Astrocyte of the spinal cord (primary cell): Measurements from ENCODE around the gene AFM.
"Not testable (repeated sequence)": the region's sequence is repeated elsewhere in the genome, so short reads cannot be mapped to it uniquely, and the experiment has no call there.

Experiments used
- DNase-seq: peaks from one replicate; pipeline ENCODE4 v3.0.0; 2011; ENCODE audit warnings: low read depth, low spot score
- H3K4me3 ChIP-seq: 2 replicates; pipeline ENCODE4 v1.5.1; 2011; ENCODE audit warnings: low read depth, mild to moderate bottlenecking, low read length, moderate library complexity
- CTCF ChIP-seq: IDR thresholded peaks from 2 replicates; pipeline ENCODE4 v1.5.1; 2012; ENCODE audit warnings: low read depth, mild to moderate bottlenecking, low read length, inconsistent platforms
- in situ Hi-C: cut with HindIII; loops from 2 replicates; pipeline ENCODE4 v1.10.0; 2017; ENCODE audit warnings: low sequenced_read_pairs

AFM gene

GRCh38 chr4:73538162-73538561, 56.6 kb downstream of the AFM start:
- DNase-seq: no peak
- TF ChIP-seq CTCF: no peak
- in situ Hi-C loops: no loop called here

GRCh38 chr4:73539386-73539785, 57.8 kb downstream of the AFM start:
- no peak for DNase-seq
- in situ Hi-C loops: no loop called here
- TF ChIP-seq CTCF: no peak
- no peak overlapping the region for H3K4me3 ChIP-seq

More at GRCh38 chr4:73538162-73538561, 56.6 kb downstream of the AFM start:
- no peak overlapping the region for H3K4me3 ChIP-seq

GRCh38 chr4:73540826-73541225, 59.3 kb downstream of the AFM start:
- no peak overlapping the region for H3K4me3 ChIP-seq
- in situ Hi-C loops: no loop called here
- DNase-seq: no peak
- TF ChIP-seq CTCF: no peak

DNA sequence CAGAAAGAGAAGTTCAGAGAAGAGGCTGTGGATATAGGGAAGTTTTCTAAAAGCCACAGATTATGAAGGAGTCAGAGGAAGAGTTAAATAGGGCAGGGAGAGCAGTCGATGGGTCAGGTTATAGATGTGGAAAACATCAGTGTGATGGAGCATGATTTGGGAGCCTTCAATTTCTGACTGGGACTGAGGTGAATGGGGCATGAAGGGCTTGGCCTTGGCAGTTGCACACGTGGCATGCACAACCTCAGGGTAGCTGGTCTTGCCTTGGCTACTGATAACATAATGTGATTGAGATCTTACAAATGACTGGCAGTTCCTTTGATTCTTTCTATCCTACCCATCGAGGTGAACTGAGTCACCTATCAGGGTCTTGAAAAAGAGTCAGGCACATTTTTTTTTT, 59.7 kb downstream of the AFM start:
- no peak for DNase-seq
- no peak for TF ChIP-seq CTCF
- in situ Hi-C loops: no loop called here

DNA sequence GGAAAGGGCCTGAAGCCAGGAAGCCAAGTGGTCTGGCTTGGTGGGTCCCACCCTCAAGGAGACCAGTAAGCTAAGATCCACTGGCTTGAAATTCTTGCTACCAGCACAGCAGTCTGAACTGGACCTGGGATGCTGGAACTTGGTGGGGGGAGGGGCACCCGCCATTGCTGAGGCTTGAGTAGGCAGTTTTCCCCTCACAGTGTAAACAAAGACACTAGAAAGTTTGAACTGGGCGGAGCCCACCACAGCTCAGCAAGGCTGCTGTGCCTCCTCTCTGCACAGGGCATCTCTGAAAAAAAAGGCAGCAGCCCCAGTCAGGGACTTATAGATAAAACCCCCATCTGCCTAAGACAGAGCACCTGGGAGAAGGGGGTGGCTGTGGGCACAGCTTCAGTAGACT, 63.1 kb downstream of the AFM start:
- in situ Hi-C loops: no loop called here
- TF ChIP-seq CTCF: no peak
- H3K4me3 ChIP-seq: no peak overlapping the region
- DNase-seq: no peak

More for the DNA sequence above, 59.7 kb downstream of the AFM start:
- H3K4me3 ChIP-seq: no peak overlapping the region

- in situ Hi-C loops: not testable (repeated sequence)
Measured at GRCh38 chr4:73550865-73551264, 69.3 kb downstream of the AFM start.

More at GRCh38 chr4:73550865-73551264, 69.3 kb downstream of the AFM start:
- not testable (repeated sequence) for H3K4me3 ChIP-seq, DNase-seq
